ENCODE results near the gene PIEZO2.
"Not testable (repeated sequence)": the region's sequence is repeated elsewhere in the genome, so short reads cannot be mapped to it uniquely, and the experiment has no call there.

The PIEZO2 gene

DNA sequence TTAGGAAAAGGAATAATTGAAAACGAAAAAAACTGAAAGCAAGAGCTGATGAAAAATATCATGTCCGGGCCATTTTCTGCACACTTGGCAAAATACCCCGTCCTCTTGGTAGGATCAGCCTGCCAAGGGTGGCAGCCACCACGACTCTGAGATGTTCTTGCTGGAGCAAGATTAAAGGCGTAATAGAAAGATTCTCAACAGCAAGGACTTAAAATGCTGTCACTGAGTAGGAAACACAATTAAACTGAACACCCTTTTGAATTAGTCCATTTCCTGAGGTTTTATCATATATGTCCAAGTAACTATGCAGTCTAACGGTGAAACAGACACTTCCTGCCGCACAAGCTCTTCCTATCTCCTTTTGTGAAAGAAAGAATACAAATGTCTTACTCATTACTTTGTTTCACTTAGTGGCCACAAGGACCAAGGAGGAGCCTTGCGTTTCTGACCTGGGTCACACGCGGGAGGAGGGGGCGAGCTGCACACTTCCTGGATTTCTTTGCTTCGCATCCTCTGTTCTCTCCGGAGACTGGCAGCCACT lies 222.7 kb downstream of the PIEZO2 start:
- peak; percentile 18 for DNase-seq (ENCODE audit: low spot score)

DNA sequence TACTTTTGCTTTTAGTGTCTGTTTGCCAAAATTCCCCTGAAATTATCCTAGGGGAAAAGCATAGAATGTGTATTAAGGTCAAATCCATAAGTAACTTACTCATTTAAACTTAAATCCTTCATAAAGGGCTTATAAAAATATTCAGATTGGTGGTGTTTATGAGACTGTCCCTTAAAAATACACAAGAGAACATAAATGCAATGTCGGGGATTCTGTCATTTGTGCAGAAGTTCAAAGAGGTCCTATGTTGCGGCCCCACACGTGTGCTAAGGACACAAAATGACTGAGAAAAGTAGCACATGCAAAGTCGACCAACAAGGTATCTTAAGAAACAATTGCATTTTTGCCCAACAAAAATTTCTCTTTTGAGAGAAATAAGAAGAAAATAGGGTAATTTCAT lies 225.1 kb downstream of the PIEZO2 start:
- no peak for DNase-seq (ENCODE audit: low spot score)

DNA sequence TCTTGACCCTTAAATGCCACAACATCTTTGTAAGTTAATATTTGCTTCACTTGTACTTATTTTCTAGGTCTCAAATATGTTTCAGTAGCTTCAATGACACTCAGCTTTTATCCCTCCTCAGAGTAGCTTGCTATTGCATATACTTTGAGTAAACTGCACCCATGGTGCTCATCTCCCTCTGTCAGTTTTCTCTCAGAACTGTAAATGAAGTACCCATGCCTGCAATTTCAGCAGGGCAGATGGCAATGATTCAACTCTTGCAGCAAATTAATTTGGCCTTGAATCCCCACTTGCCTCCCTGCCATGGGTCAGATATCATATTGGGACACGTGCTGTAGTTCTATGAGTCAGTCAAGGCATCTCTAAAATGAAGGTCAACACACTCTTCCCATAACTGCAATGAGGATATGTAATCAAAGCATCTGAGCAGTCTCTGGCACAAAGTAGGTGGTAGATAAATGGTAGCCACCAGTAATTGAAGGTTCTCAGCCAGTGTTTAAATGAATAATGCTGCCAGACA lies 225.8 kb downstream of the PIEZO2 start:
- DNase-seq (ENCODE audit: low spot score), result no peak

DNA sequence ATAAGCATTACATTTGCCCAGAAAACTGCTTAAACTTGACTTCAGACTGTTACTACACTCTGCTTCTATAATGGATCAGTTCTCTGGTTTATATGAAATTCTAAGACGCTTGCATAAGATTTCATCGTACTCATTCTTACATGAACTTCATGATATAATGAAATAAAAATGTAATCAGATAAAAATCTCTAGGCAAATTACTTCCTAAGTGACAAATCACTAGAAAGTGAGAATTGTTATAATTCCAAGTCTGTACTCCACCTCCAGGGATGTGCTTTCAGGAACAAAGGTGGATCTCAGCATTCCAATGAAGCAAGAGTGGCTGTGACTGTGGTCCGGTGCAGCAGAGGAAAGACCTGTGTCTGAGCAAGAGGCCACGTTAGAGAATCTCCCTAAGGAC lies 226.2 kb downstream of the PIEZO2 start:
- no peak for DNase-seq (ENCODE audit: low spot score)

DNA sequence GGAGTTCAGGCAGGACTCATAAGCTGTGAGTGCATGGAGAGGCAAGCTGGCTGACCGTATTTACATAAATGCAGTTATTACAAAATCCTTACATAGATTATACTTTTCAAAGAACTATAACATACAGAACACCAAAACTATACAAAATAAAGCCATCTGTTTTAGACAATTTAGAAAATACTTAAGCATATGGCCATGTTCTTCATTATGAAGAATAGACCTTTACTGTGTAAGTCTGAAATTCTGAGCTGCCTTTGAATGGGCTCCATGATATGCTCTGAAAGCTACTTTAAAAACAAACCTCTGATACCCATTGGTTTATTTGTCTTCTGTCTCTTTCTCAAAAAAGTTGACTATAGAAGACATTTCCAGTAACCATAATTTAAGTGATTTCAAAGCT lies 226.7 kb downstream of the PIEZO2 start:
- DNase-seq (ENCODE audit: low spot score), result not testable (repeated sequence)

DNA sequence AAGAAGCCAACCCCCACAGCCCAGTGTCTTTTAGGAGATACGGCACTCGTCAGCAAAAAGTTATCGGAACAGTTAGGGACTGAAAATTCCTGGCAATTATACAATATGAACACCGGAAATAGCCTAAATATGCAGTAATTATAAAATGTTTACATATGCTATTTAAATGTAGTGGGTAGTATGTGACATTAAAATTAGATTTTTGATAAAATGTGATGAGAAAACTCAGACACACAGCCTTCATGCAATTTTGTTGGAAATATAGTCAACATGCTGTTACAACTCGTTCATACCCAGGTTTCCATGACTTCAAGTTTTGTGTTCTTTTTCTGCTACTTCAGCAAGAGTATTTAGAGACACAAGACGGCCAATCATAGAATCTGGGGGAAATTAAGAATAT lies 229.1 kb downstream of the PIEZO2 start:
- DNase-seq (ENCODE audit: low spot score), result not testable (repeated sequence)

DNA sequence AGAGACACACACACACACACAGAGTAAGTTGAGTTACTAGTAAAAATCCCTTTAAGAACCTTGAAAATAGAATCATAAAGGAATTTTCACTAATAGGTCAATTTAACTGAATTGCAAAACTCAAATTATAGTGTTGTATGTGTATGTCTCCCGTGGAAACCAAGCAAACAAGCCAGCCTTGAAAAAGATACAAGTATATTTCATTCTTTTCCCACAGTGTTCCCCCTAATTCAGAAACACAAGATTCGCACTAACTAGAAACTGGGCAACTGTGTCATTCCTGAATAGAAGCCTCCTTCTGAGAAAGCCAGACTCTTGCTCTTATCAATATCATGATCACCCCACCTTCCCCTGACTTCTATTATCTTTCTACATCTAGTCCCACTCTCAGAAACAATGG lies 229.5 kb downstream of the PIEZO2 start:
- no peak for DNase-seq (ENCODE audit: low spot score)

DNA sequence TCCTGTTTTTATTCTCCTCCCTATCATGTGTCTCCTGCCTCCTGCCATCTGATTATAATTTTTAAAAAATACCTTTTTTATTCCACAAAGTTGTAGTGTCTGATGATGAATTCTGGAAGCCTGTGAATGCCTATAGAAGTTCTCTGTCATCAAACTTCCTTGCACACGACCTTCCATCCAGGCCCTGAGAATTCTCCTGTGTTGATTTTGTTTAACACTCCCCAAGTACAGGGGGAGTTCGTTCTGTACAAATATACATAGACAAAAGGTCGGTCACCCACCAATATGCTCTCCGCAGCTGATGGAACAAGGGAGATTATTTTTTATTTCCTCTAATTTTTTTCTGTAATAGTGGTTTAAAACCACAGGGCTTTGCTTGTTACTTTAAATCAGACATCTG lies 232.5 kb downstream of the PIEZO2 start:
- no peak for DNase-seq (ENCODE audit: low spot score)

DNA sequence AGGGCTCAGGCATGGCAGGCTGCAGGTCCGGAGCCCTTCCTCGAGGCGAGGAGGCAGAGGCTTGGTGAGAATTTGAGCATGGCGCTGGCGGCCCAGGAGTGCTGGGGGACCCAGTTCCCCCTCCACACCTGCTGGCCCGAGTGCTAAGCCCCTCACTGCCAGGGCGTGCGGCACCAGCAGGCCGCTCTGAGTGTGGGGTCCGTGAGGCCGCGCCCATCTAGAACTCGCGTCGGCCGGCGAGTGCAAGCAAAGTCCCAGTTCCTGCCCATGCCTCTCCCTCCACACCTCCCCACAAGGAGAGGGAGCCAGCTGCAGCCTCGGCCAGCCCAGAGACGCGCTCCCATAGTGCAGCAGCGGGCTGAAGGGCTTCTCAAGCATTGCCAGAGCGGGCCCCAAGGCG lies 233.0 kb downstream of the PIEZO2 start:
- DNase-seq (ENCODE audit: low spot score), result no peak

DNA sequence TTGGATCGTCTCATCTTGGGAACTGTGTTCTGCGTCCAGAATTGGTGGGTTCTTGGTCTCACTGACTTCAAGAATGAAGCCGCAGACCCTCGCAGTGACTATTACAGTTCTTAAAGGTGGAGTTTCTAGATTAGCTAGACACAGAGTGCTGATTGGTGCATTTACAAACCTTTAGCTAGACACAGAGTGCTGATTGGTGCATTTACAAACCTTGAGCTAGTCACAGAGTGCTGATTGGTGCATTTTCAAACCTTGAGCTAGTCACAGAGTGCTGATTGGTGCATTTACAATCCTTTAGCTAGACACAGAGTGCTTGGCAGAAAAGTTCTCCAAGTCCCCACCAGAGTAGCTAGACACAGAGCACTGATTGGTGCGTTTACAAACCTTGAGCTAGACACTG lies 233.6 kb downstream of the PIEZO2 start:
- not testable (repeated sequence) for DNase-seq (ENCODE audit: low spot score)

DNA sequence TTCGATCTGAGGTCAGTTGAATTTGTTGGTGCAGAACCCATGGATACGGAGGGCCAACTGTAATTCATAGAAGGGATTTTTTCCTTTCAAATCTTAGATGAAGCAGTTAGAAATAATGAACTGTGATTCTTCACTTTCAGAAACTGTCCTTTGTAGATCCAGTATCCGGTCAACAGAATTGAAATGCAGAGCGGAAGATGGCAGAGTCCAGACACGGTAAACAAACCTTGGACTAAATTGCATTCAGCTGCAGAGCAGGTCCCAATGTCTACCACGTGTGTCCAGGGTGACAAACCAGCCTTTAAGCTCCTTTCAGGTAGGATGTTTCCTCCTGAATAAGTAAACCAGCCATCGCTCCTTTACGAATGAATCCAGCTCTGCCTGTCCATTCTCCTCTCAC lies 234.8 kb downstream of the PIEZO2 start:
- not testable (repeated sequence) for DNase-seq (ENCODE audit: low spot score)

DNA sequence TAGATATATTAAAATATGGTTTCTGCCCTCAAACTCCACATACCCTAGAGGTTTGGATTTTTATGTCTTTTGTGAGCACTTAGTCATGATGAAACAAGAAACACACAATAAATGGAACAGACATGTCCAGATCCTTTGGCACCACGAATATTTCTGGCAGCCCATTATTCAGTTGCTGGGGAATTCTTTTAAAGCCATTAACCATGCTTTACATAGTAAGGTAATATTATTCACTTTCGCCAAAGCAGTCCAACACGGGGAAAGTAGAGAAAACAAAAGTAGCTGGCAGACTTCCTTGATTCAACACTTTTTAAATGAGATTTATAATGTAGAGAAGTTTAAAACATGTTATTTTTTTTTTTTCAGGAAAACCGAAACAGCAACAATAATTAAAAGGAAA lies 235.4 kb downstream of the PIEZO2 start:
- DNase-seq (ENCODE audit: low spot score), result no peak

DNA sequence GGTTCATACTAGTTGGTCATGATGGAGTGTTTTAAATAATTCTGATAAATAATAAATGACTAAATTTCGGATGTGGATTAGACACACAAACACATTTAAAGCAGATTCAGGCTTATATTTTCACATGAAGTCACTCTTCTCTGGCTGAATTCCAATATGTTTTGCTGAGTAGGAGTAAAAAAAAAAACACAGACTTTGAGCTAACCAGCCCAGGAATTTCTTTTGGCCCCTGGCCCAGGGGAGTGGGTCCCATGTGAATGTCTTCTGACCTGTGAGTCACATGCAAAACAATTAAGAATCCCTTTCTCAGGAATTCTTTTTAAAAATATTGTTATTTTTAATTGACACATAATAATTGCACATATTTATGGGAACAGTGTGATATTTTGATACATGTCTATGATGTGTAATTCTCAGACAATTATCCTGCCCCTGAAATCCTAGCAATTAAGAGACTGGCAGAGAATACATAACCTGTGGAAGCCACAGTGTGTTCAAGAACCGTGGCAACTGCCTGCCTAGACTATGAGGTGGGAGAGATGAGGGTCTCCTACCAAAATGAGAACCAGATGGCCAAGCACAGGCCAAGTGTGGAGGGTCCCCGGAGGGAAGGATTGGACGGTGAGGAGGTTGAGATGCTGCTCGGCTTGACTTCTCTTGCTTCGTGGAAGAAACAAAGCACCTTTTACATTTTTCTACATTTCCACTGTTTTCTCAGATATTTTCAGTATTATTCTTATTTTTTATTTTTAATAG lies 236.4 kb downstream of the PIEZO2 start:
- DNase-seq (ENCODE audit: low spot score), result no peak

DNA sequence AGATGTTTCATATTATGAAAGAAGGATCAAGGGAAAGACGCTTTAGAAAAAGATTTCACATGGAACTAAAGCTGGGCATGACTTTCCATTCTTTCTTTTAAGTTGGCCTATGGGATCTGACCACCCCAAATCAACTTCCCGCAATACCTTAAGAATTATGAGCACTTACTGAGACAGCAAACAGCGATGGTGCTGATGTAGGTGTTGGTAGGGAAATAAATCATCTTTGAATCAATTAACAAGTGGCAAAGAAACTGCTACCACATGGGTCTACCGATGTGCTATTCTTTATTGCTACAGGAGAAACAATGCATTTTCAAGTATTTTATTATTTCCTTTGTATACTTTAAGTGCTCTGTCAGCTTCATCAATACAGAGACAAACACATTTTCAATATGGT lies 239.6 kb downstream of the PIEZO2 start:
- DNase-seq (ENCODE audit: low spot score), result no peak

DNA sequence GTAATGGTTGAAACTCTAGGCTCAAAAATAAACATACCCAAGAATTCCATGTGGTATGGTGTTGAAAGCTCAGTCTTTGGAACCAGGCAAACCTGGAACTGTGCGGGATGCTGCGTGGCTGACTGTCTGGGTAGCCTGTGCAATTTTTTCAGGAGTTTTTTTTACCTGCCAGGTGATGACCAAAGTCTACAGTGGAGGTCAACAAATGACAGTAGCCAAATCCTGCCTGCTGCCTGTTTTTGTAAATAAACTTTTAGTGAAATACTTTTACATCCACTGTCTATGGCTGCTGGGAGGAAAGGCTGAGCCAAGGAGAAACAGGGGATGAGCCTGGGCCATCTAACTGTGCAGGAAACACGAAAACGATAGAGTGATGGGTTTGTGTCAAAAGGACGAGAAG lies 240.6 kb downstream of the PIEZO2 start:
- DNase-seq (ENCODE audit: low spot score), result no peak

DNA sequence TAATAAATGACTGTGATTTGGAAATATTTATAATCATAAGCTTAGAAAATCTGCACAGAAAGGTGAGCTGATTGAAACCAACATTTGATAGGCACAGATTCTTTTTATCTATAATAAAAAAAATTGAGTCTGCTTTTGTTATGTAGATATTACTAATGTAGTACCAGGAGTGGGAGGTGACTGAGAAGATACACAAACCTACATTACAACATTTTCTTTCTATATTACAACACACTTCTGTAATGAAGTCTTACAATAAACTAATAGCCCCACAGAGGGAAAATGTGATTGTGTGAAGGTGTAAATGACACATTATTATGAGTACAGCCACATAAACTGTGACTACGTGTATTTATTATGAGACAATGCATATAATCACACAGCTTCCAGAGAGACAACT lies 241.6 kb downstream of the PIEZO2 start:
- DNase-seq (ENCODE audit: low spot score), result no peak

DNA sequence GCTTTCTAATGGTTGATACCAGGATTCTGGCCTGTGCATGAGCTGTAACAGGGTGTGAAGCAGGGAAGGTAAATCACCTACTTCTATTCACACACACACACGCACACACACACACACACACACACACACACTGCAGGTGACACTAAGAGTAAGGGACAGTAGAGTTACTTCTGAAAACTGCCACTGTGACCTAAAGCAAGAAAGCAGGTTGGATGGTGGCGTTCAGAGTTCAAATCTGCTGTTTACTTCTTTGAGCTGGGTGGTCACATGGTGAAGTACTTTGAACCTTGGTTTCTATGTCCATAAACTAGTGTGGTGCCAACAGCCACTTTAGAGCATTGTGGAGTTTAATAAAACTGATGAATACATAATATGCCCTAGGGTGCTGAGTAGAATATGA lies 248.0 kb downstream of the PIEZO2 start:
- no peak for DNase-seq (ENCODE audit: low spot score)

DNA sequence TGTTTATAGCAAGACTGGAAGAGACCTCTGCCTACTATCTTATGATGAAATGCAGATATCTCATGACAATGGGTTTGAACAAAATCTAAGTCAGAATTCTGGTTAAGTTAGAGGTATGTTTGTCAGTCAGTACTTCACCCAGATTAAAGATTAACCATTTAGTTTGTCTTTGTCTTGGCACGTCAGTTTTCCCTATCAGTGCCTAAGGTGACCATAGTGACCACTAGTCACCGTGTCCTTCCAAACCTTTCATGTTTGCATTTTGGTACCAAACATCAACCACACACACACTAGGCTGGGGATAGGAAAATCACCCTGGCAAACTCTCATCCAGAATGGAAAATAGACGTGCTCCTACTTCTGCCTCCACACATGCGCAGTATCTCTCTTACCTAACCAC lies 248.9 kb downstream of the PIEZO2 start:
- DNase-seq (ENCODE audit: low spot score), result no peak

DNA sequence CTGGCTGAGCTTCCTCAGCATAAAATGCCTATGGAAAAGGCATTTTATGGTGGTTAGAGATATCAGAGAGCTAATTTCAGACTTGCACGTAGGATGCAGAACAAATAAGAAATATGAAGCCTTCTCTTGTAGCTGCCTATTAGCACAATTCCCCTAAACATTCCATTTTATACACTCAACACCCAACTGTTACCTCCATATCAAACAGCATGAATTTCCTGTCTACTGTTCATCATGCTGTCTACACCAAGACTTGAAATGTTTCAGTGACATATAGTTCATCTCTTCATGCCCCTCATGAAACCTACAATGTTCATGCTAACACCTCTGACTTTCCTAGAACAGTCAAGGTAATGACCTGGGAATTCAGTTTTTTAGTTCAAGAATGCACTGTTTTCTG lies 249.9 kb downstream of the PIEZO2 start:
- DNase-seq (ENCODE audit: low spot score), result no peak

DNA sequence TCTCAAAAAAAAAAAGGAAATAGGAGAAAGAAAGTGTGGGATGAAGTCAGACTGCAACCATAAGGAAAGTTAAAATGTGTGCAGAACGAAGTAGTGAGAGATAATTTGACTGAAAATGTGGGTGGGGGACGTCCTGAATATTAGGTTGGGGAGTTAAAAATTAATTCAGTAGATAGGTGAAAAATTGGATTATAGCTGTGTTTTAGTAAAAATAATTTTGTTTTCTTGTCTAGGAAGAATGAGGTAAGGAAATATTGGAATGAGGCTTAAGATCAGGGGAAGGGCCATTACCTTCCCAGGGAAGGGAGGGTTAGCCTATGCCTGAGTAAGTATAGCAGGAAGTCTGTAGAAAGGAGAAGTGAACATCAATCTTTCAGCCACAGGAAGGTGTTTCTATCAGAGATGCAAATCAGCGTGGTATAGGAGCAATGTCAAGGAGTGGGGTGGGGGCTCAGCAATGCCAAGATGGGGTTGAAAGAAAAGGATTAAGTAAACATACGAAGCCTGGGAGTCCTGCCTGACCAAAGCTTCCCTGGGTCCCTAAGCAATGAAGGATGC lies 250.9 kb downstream of the PIEZO2 start:
- DNase-seq (ENCODE audit: low spot score), result peak; percentile 17

DNA sequence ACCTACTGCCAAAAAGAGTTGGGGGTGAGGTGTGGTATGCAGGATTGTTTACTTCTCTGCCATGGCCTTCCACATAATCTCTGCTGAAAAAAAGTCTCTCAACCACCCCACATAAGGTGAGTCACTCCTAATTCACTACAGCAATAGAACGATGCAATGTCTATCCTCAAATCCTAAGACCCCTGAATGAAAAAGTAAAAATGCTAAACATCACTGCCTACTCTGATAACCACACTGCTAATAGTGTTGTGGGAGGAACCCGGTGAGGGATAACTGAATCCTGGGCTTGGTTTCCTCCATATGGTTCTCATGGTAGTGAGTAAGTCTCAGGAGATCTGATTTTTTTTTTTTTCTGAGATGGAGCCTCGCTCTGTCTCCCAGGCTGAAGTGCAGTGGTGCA lies 252.5 kb downstream of the PIEZO2 start:
- DNase-seq (ENCODE audit: low spot score), result no peak

DNA sequence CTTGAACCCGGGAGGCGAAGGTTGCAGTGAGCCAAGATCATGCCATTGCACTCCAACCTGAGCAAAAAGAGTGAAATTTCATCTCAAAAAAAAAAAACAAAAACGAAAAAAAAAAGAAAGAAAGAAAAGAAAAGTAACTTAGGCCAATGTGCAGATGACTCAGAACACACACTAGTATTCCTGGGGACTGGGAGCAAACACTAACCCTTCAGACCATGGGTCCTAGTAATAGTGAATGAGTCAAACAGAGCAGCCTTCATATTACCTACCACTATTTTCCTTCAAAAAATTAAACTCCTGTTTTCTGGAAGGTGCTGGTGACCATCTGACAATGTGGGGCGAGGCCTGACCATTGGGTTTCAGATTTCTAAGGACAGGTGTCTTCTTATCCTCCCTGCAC lies 253.4 kb downstream of the PIEZO2 start:
- no peak for DNase-seq (ENCODE audit: low spot score)

DNA sequence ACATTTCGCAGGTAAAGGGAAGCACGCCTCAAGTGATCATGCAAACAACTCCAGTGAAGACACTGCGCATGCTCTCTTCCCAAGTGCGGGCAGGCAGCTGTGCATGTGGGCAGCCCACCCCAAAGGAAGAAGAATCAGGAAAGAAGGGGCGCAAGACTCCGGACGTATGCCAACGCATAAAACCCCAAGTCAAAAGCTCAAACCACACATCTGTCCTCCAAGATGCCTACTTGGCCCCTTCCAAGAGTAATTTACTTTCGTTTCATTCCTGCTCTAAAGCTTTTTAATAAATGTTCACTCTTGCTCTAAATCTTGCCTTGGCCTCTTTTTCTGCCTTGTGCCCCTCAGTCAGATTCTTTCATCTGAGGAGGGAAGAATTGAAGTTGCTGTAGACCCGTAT lies 254.9 kb downstream of the PIEZO2 start:
- no peak for DNase-seq (ENCODE audit: low spot score)

DNA sequence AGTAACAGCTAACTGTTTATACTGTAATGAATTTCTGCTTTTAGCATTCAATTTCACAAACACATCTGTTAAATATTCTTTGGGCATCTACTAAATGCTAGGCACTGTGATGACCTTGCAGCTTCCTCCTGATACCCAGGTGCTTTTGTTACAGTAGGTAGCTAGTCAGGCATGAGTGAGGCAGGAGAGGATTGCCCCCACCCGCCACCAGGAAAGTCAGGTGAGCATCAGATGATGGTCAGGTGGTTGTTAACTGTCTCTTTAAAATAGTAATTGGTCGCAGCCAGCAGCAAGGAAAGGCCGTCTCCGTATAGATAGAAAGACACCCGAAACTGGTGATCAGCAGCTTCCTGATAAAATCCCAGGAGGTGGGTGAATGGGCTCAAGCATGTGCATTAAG lies 255.6 kb downstream of the PIEZO2 start:
- no peak for DNase-seq (ENCODE audit: low spot score)
